ENCODE results near the gene CCDC102A. TPM values are rescaled to one million over a fixed set of nuclear protein-coding genes. Genes with fewer than 3 reads are reported as not detected.
"Not testable (repeated sequence)": the region's sequence is repeated elsewhere in the genome, so short reads cannot be mapped to it uniquely, and the experiment has no call there.

CCDC102A gene
- total RNA-seq, 1 donor from 2014 or later: 9.4 TPM

DNA sequence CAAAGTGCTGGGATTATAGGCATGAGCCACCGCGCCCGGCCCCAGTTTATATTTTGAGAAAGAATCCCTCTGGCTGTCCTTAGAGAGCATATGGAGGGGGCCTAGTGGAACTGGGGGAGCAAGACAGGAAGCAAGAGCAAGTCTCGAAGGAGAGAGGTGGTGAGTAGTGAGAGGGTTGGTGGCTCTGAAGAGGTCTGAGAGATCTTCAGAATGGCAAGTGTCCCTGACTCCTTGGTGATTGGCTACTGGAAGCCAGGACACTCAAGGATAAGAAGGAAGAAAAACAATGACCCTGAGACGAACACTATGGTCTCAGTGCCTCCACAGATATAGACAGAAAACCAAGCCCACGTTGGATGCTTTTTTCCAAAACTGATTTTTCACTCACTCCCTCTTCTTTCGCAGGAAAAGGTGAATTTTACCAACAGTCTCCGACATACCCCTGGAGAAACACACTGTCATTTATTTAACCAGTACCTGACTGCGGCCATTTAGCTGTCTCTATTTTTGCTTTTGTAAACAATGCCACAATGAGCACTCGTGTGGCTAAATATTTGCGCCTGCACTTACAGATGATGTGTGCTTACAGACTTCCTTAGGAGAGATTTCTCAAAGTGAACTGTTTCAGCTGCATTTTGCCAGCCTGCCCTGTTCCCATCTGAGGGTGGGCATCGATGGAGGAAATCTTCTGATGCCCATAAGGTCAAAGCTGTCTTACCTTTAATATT is 34.2 kb downstream of the CCDC102A start:
- no peak for DNase-seq (ENCODE audit: low read depth, low spot score)

DNA sequence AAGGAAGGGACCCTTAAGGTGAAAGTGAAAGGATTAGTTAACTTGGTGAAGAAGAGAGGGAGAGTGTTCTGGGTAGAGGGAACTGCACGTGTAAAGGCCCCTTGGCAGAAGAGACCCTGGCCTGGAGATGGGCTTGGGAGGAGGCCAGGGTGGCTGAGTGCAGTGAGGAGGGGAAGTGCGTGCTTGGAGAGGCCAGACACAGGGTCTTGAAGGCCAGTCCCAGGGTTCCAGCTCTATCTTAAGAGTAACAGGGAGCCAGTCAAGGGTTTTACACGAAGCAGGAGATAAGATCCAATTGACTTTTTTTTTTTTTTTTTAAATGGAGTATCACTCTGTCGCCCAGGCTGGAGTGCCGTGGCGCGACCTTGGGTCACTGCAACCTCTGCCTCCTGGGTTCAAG is 34.9 kb downstream of the CCDC102A start:
- no peak for DNase-seq (ENCODE audit: low read depth, low spot score)

DNA sequence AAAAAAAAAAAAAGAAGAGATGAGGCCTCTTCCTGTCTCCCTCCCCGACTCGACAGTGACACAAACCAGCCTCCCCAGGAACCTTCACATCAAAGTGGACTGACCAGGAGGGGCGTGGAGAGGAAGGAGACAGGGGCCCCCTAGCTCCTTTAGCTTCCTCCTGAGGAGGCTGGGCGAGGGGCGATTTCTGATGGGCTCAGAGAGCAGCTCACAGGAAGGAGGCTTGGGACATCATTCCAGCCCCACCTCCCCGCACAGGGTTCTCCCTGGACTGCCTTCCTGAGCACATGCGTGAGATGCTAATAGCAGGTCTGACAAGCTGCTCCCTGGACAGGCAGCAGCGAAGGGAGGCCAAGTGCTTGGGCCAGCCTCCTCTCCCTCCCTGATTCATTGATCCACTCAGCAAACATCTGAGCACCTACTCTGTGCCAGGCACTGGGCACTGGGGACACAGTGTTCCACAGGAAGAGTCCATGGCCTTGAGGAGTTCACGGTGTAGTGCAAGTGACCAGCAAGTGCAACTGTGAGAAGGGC is 35.7 kb downstream of the CCDC102A start:
- DNase-seq (ENCODE audit: low read depth, low spot score): no peak

DNA sequence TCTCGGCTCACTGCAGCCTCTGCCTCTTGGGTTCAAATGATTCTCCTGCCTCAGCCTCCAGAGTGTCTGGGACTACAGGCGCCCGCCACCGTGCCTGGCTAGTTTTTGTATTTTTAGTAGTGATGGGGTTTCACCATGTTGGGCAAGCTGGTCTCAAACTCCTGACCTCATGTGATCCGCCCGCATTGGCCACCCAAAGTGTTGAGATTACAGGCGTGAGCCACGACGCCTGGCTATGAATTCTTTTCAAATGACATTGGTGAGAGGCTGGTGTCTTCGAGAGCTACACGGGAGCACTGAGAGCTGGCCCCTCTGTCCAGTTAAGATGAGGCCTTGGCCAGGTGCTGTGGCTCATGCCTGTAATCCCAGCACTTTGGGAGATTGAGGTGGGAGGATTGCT is 36.4 kb downstream of the CCDC102A start:
- not testable (repeated sequence) for DNase-seq (ENCODE audit: low read depth, low spot score)

DNA sequence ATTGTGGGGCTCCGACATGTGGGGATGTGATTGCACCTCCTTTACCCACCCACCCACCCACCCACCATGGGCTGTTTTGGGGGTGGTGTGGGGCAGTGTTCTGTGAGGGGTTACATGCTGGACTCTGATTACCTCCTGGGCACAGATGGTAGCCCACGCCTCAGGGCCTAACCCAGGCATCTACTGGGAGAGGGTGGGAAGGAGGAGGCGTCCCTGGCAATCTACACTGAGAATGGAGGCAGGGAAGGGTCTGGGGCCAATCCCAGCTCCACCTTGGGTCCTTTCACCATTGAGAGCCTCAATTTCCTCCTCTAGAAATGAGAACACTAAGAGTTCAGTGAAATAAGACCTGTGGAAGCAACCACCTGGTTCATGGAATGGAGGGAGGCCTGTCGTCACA is 38.3 kb downstream of the CCDC102A start:
- no peak for DNase-seq (ENCODE audit: low read depth, low spot score)

DNA sequence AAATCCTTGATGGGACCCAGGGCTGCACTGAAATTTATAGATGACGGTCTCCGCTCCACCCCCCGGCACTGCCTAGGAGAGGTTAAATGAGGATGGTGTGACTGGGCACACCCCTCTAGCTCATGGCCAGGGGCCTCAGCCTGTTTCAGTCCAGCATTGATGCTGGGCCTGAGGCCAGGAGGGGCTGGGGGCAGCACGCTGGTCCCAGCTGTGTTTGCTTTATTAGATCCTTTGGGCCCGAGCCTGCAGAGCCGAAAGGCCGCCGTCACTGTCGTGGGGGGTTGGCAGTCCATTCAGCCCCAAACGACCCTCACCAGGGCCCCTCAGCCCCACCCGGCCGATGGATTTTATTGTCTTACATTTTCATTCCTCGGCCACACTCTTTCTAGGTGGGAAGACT is 39.2 kb downstream of the CCDC102A start:
- no peak for DNase-seq (ENCODE audit: low read depth, low spot score)

DNA sequence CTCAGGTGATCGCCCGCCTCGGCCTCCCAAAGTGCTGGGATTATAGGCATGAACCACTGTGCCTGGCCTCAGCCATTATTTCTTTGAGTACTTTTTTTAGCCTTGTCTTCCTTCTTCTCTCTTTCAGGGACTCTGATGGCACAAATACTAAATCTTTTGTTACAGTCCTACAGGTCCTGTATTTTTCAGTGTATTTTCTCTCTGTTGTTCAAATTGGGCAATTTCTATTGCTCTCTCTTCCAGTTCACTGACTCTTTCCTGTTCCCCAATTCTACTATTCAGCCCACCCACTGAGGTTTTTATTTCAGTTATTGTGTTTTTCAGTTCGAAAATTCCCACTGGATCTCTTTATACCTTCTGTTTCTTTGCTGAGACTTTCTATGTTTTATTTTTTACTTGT is 42.6 kb downstream of the CCDC102A start:
- DNase-seq (ENCODE audit: low read depth, low spot score): no peak

DNA sequence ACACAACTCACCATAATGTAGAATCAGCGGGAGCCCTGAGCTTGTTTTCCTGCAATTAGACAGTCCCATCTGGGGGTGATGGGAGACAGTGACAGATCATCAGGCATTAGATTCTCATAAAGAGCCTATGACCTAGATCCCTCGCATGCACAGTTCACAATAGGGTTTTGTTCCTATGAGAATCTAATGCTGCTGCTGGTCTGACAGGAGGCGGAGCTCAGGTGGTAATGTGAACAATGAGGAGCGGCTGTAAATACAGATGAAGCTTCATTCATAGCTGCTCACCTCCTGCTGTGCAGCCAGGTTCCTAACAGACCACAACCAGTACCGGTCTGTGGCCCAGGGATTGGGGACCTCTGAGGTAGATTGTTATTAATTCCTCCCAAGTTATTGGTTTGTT is 47.1 kb downstream of the CCDC102A start:
- no peak for DNase-seq (ENCODE audit: low read depth, low spot score)

DNA sequence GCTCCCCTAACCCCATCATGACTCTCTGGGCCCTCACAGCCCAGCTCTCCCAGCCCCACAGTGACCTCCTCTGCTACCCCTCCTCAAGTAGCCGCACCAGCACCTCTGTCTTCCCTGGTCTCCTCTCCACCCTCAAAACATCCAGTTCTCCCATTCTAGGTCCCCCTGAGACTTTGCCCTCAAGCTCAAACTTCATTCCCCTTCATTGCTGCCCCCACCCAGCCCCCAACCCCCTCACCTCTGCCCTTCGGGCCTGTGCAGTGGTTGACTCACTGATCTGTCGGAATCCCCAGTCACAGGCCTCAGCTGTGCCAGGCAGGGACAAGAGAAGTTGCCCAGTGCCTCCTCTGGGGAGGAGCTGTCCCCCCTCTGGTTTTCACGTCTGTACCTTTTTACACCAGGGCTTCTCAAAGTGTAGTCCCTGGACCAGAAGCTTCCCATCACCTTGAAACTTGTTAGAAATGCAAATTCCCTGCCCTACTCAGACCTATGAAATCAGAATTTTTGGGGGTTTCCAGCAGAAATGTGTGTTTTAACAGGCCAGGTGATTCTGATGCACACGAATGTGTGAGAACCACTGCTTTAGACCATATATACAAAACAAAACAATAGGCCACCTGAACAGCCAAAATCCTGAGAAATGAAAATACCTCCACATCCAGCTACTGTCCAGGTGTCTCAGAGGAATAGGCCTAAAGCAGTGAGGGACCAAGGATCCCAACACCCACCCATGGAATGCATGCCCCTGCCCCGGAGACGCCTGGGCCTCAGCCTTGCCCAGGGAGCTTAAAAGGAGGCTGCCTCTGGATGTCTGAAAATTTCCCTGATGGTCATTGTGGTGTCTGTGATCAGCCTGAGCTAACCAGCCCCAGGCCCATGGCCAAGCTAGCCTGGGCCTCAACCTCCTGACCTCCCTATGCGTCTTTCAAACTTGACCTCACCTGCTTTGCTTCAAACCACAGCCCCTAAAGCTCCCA is 49.2 kb downstream of the CCDC102A start:
- DNase-seq (ENCODE audit: low read depth, low spot score): no peak

DNA sequence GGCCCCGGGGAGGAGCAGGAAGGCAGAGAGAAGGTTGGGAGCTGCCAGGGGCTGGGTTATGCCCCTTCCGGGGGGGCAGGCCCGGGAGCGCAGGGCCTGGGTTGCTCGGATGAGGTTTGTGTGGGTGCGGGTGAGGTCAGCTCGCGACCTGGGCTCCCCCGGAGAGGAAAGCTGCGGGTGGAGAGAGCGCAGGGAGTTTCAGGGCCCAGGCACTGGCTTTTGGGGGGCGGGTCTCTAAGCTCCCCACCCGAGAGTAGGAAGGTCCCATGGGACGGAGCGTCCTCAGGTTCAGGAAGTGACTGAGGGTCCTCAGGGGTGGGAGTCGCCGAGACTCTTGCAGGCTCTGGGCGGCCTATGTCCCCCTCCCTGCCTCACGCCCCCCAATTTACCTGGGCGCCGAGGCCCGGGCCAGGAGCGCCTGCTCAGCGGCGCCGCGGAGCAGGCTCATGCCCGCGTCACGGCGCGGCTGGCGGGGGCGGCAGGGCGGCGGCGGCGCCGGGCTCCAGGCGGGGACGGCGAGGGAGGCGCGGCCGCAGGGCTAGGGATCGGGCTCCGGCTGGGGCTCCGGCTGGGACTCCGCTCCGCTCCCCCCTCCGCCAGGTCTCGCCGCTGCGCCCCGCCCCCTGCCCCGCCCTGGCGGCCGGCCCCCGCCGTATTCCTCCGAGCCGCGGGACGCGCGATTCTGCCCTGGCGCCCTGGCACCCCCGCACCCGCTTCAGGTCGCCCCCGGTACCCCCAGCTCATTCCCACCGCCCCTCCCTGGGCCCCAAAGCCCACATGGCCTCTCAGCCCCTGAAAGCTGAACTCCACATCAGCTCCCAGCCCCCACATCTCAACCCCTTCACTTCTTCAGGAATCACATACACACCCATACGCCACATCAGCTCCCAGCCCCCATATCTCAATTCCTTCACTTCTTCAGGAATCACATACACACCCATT is 50.2 kb downstream of the CCDC102A start, which contains the start of gene DOK4:
Gene DOK4, minus strand, starts transcription at position 578 of the 942 bp plus-strand sequence. CDS start 6,986 bp downstream, outside the sequence.
- no peak for DNase-seq (ENCODE audit: low read depth, low spot score)

DNA sequence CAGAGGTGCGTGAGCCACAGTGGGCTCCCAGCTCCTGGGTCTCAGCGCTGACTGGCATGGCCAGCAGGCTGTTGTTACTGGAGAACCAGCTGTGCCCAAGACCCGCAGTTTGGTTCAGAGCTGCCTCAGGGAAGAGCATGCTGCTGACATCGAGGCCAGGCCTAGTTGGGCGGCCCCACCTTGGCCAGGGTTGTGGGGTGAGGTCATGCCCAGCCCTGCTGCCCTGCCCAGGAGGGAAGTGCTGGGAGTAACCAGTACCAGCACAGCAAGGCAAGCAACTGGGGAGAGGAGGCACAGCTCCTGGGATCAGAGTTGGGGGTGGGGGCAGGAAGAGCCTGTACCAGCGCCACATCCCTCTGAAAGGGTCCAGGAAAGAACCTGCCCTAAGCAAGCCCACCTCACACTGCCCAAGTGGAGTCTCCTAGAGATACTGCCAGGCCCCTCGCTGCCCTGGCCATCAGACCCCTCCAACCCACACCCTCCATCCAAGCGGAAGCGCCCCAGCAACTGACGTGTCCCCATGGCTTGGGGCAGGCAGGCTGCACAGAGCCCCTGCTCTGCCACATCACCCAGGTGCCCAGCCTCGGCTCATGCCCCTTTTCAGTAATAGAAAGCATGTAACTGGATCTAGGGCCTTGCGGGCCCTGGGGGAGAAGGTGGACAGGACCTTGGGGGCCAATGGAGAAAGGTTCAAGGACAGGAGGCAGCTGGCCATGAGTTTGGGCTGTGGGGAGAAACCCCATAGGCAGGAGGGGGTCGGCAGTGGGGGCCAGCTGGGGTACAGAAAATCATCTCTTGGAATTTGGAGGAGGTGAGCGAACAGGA is 51.1 kb downstream of the CCDC102A start:
- no peak for DNase-seq (ENCODE audit: low read depth, low spot score)

DNA sequence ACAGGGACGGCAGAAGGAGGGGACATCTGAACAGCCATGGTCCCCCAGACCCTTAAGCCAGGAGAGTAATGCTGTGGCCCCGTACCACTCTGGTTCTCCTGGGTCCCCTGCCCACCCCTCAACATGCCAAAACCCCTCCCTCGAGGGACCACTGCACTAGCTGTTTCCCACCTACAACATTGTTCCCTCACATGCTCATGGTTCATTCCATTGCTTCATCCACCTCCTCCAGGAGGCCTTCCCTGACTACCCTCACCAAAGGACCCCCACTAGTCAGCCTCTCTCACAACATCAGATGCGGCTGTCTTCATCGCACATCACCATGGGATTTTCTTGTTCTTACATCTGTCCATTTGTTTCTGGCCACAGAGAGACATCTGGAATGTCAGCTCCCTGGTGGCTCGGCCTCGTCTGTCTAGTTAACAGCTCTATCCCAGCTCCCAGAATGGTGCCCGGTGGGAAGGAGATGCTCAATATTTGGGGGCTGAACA is 51.8 kb downstream of the CCDC102A start:
- DNase-seq (ENCODE audit: low read depth, low spot score): no peak

DNA sequence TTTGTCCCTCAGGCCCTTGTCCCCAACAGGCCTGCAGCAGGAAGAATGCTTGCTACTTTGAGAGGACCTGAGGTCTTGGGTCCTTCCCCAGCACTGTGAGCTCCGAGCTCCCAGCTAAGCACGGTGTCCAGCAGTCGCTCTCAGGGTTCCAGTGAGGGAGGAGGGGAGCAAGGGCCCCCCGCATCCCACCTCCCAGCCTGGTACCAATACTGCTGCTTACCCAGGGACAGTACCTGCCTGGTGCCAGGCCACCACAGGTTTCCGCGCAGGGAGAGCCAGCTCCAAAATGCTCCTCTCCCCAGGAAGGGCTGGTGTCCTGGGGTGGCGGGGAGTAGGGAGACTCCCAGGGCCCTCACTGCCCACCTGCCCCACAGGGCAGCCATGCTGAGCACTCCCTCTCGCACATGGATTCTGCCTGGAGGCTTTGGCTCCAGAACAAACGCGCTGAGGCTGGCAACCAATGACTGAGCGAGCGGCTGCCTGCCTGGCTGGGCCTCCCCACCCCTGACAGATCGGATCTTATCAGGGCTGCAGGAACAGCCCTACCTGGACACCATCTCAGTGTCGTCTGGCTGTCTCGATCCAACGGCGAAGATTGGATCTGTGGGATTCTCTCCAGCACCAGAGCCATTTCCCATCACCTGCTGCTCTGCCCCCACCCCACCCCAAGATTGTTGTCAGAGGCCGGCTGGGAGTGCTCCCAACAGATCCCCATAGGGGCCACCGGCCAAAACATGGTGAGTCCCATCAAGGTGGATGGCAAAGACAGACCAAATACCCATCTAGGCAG is 52.5 kb downstream of the CCDC102A start:
- no peak for DNase-seq (ENCODE audit: low read depth, low spot score)

DNA sequence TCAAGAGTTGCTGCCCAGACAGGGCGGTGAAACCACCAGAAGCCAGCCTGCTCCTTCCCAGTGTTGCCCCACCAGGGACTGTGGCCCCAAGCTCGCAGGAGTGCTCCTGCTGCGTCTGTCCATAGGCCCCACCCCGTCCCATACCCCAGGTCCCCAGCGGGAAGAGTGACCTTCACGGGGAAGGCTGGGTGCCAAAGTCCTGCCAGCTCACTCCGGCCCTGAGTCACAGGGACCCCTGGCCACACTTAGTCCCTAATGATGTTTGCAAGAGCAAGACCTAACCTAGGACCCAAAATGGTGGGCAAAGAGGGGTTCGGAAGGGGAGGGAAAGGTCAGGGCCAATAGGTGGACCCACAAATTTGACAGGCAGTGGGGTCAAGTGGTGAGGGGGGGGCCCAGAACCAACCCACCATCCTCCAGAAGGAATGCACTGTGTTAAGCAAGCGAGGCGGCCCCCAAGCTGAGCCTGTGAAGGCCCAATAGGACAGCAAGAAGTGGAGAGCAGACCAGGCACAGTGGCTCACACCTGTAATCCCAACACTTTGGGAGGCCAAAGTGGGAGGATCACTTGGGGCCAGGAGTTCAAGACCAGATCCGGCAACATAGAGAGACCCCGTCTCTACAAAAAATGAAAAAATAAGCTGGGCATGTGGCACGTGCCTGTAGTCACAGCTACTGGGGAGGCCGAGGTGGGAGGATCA is 53.4 kb downstream of the CCDC102A start:
- no peak for DNase-seq (ENCODE audit: low read depth, low spot score)

DNA sequence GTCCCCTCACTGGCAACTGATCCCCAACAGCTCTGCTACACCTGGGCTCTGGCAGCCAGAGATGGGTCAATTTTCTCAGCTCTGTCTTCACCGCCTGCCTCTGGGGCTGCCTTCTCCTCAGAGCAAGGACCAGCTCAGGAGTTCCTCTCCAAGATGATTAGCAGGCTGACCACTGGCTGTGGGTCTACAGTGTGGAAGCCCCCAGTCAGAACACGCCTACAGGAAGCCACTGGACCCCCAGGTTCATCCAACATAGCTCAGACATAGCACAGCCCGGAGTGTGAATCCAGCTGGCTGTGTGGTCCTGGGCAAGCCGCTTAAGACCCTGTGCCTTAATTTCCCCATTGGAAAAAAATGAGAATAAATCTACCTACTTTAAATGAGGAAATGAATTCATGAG is 55.0 kb downstream of the CCDC102A start:
- no peak for DNase-seq (ENCODE audit: low read depth, low spot score)

DNA sequence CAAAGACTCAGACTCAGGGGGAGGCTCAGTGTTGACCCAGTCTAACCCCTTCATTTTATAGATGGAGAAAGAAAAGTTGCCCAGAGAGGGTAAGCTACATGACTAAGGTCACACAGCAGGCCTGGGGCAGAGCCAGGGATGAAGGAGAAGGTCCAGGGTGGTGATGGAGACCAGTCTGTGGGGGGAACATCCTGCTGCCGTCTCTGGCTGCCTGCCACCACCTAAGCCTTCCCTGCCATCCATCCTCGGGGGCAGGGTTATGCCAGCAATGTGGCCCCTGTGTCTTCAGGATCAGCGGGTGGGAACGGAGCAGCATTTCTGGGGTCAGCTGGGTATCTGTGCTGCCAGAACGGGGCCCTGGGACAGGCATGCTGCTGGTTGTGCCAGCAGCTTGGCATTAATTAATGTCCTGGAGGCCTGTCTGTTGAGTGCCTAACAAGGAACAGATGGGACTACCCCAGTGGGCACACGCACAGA is 55.6 kb downstream of the CCDC102A start:
- no peak for DNase-seq (ENCODE audit: low read depth, low spot score)

DNA sequence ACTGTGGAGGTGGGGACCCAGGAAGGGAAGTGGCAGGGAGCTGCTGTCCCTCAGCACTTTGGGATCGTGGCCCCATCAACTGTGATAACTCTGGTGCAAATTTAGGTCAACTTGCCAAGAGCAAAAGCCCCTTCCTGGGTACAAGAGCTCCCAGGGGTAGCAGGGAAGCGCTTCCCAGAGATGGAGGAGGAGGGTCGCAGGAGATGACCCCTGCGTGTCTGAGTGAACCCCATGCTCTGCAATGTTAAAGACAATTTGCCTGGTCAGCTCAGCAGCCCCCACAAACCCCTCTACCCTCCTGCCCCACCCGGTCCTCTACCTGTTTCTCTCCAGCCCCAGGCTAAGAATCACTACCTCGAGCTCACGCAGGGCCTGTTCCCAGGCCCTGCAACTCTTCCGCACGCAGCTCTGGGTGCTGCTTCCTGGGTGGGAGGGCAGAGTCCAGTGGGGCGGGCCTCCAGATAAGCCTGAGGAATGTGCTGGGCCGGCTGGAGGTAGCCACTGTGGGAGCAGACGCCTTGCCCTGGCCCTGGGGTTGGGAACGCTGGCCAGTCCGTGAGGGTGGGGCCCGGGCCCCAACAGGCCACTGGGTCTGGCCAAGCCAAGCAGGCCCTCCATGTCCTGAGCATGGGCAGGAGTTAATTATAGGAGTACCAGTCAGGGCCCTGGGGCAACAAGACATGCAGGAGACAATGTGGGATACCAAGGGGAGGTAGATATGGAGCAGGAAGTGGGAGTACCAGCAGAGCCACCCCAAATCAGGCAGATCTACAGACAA is 56.2 kb downstream of the CCDC102A start:
- no peak for DNase-seq (ENCODE audit: low read depth, low spot score)

Data from pulmonary artery endothelial cell (primary cell).